Measurements from ENCODE around the gene HSH2D.
A peak's percentile ranks its signal among the peaks of the same experiment; 100 is the strongest.
"Not testable (repeated sequence)": the region's sequence is repeated elsewhere in the genome, so short reads cannot be mapped to it uniquely, and the experiment has no call there.

Gene HSH2D

DNA sequence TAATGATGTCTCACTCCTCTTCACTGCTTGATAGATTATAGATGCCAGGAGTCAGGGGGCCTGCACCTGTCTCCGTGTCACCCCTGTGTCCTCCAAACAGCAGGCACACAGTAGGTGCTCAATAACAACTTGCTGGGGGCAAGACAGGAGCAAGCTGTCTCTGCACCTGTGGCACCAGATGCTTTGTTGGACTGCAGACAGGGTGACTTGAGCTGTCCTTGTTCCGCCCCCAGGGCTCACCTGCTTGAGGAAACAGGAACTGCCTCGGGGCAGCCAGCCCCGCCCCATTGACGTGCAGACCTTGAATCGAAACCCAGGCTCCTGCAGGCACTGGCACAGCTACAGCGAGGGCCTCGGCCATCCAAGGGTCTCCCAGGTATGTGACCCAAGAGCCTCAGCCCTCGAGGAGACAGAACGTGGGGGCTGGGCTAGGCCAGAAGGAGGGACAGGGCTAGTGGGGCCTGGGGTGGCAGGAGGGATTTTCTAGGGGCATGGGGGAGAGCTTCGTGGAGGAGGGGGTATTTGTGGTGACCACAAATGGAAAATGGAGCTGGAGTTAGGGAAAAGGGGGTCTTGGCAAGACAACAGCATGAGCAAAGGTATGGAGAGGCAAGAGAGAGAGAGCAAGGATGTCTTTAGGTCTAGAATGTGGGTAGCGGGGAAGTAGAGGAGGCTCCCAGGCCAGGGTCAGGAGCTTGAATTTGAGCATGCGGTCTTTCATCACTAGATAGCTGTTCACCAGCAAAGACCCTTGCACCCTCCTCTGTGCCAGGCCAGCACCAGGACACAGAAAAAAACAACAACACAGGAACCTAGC lies at the start of gene HSH2D:
TSS of gene HSH2D (plus strand) at position 287 of the 817 bp plus-strand sequence. CDS start 5,066 bp downstream, outside the sequence.
- DNase-seq (ENCODE audit: low read depth), result no peak

GRCh38 chr19:16094360-16095070 lies 49.0 kb upstream of the HSH2D start:
- no peak for DNase-seq (ENCODE audit: low read depth)

GRCh38 chr19:16095071-16095571 lies 48.4 kb upstream of the HSH2D start:
- no peak for DNase-seq (ENCODE audit: low read depth)

DNA sequence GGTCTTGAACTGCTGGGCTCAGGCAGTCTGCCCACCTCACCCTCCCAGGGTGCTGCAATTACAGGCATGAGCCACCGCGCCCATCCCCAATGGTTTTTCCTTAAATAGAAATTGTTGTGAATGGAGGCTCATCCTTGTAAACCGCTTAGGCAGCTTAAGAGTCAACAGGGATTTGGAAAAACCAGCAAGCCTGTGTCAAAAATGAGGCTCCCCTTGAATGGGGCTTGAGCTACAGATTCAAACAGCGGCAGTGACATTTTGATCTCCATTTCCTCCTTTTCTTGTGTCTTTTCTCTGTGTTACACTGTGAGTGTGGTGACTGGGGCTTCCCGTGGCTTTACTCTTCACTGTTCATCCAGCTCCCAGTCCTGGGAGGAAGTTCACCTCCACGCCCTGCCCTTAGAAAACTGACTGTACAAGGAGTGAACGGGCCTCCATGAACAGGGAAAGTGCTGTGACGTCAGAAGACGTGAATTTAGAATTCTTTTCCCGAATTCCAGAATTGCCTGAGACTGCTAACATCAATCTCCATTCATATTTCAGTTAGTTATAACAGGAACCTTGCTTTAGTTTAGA lies 47.1 kb upstream of the HSH2D start:
- no peak for DNase-seq (ENCODE audit: low read depth)

- DNase-seq (ENCODE audit: low read depth), result no peak
Measured at GRCh38 chr19:16098416-16098768, 45.1 kb upstream of the HSH2D start.

DNA sequence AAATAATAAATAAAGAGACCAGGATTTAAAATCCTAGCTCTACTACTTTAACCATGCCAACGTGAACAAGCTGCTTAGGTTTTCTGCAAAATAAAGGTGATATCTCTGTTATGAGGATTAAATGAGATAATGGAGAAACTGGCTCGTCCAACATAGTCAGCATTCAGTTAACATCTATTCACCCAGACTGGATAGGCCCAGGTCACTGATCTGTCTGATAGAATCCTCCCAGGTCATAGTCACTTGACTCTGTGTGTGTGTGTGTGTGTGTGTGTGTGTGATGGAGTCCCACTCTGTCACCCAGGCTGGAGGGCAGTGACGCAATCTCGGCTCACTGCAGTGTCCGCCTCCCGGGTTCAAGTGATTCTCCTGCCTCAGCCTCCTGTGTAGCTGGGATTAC lies 44.7 kb upstream of the HSH2D start:
- no peak for DNase-seq (ENCODE audit: low read depth)

GRCh38 chr19:16099314-16099965 lies 44.0 kb upstream of the HSH2D start:
- not testable (repeated sequence) for DNase-seq (ENCODE audit: low read depth)

DNA sequence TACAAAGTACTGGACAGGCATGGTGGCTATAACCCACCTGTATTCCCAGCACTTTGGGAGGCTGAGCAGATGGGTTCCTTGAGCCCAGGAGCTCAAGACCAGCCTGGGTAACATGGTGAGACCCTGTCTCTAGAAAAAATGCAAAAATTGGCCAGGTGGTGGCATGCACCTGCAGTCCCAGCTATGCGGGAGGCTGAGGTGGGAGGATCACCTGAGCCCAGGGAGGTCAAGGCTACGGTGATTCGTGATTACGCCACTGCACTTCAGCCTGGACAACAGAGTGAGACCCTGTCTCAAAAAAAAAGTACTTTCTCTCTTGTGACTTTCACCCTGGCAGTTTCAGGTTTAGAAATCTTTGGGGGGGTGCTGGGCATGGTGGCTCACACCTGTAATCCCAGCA lies 43.0 kb upstream of the HSH2D start:
- no peak for DNase-seq (ENCODE audit: low read depth)

- no peak for DNase-seq (ENCODE audit: low read depth)
Measured at GRCh38 chr19:16104722-16105121, 38.8 kb upstream of the HSH2D start.

GRCh38 chr19:16106121-16106520 lies 37.4 kb upstream of the HSH2D start:
- DNase-seq (ENCODE audit: low read depth), result peak; percentile 46

DNA sequence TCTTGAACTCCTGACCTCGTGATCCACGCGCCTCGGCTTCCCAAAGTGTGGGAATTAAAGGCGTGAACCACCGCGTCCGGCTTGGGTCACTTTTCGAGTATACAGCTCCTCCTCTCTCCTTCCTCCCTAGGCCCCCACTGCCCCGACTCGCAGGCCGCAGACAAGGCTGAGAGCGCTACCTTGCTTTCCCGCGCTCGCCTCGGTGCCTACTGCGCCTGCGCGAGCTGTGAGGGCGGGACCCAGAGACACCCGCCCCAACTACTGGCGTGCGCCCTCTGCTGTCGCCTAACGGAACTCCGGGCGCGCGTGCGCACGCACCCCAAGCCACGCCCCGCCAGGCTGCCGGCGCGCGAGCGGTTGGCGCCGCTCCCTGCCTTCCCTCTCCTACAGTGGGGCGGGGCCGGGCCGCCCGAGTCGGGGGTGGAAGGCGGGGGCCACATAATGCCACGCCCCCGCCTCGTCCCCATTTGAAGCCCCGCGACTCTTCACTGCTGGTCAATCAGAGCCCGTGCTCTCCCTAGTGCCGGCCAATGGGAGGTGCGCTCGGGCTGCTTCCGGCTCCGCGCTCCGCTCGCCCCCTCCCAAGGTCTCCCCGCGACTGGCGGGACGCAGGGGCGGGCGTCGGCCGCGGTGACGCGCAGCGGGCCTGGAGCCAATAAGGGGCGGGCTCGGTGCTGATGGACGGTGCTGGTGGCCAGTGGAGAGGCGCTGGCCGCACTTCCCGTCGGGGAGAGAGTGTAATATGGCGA lies 32.2 kb upstream of the HSH2D start, which contains the start of gene RAB8A:
TSS of gene RAB8A (plus strand) at position 730 of the 749 bp plus-strand sequence. CDS start at position 743, 13 bp downstream.
- DNase-seq (ENCODE audit: low read depth), result peak; percentile 99

DNA sequence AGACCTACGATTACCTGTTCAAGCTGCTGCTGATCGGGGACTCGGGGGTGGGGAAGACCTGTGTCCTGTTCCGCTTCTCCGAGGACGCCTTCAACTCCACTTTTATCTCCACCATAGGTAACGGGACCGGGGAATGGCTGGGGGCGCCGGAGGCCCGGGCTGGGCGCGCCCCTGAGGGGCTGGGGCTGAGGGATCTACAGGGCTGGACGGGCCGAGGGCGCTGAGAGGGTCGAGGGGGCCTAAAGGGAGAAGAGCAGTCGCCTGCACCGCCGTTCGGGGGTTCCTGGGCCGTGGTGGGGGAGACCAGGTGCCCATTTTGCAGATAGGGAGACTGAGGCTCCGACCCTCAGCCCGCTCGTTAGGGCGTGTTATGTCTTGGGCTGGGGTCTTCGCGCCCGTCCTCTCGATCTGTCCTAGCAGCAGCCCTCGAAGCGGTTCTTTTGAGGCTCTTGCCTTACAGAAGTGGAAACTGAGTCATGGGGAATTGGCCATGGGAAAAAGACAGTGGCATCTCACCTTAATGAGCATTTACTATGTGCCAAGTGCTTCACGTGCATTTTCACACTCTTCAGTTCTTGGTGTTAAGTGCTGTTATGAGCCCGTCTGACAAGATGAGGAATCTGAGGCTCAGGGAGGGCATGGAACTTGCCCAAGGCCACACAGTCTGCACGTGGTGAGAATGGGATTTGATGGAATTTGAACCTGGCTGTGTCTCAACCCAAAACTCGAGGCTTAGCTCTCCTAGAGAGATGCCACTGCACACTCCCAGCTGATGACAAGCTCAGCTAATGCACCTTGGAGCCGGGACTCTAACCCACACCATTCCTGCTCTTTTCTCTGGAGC lies 31.4 kb upstream of the HSH2D start:
- DNase-seq (ENCODE audit: low read depth), result no peak

DNA sequence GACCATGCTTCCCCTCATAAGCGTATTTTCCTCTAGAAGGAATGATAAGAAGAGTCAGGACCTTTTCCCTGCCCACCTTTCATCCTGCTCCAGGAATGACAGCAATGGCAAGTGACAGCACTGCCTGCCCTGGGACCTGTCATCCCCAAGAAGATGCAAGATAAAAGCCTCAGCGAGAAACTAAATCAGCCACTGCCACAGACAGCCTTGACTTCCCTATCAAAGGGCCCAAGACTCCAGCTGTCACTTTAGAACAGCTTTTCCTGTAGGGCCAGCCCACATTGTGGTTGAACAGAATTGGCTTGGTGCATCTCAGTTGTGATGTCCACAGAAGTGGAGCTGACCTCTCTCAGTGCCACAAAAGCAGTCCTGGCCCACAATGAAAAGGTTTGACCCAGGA lies 30.7 kb upstream of the HSH2D start:
- DNase-seq (ENCODE audit: low read depth), result no peak

- no peak for DNase-seq (ENCODE audit: low read depth)
Measured at GRCh38 chr19:16113727-16114126, 29.8 kb upstream of the HSH2D start.

DNA sequence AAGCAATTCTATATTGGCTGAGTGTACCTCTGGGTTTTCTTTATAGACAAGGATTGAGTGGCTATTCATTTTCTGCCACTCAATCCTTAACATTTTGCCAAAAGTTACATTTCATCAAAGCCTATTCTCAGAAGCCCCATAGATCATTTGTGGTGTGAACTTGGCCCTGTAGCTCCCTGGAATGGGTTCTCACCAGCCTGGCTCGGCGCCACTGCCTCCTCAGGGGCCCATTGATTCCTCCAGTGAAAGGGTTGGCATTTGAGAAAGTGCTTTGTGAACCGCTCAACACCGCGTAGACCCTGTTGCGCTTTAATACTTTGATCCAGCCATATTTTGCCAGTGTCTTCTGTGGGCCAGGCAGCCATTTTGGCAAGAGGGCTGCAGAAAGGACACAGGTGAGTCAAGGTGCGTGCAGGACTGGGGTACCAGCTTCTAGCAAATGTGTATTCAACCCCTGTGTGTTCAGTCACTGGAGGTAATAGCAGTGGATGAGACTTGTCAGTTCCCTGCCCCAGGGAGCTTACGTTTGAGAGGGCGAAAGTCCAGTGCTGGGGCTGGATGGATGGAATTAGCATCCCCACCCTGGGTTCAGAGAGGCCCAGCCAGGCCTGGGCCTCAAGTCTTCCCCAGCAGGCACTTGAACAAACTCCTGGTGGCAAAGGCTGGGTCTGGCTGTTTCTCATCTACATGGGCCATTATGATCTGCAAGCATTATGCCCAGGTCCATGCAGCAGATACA lies 28.0 kb upstream of the HSH2D start:
- DNase-seq (ENCODE audit: low read depth), result no peak

GRCh38 chr19:16116067-16116466 lies 27.4 kb upstream of the HSH2D start:
- DNase-seq (ENCODE audit: low read depth), result no peak

- no peak for DNase-seq (ENCODE audit: low read depth)
Measured at GRCh38 chr19:16117594-16118033, 25.9 kb upstream of the HSH2D start.

GRCh38 chr19:16118489-16119033 lies 24.9 kb upstream of the HSH2D start:
- DNase-seq (ENCODE audit: low read depth), result no peak

- DNase-seq (ENCODE audit: low read depth), result not testable (repeated sequence)
Measured at GRCh38 chr19:16119075-16119857, 24.2 kb upstream of the HSH2D start.

Measured in iris pigment epithelial cell (primary cell).